ENCODE data around the gene PPIF.

PPIF gene

GRCh38 chr10:79308969-79309665, 38.2 kb upstream of the PPIF start:
- DNase-seq (ENCODE audit: low read depth), result no peak
- H3K4me3 ChIP-seq (ENCODE audit: low read depth, low read length), result no peak overlapping the region
- TF ChIP-seq, protein P1, sequence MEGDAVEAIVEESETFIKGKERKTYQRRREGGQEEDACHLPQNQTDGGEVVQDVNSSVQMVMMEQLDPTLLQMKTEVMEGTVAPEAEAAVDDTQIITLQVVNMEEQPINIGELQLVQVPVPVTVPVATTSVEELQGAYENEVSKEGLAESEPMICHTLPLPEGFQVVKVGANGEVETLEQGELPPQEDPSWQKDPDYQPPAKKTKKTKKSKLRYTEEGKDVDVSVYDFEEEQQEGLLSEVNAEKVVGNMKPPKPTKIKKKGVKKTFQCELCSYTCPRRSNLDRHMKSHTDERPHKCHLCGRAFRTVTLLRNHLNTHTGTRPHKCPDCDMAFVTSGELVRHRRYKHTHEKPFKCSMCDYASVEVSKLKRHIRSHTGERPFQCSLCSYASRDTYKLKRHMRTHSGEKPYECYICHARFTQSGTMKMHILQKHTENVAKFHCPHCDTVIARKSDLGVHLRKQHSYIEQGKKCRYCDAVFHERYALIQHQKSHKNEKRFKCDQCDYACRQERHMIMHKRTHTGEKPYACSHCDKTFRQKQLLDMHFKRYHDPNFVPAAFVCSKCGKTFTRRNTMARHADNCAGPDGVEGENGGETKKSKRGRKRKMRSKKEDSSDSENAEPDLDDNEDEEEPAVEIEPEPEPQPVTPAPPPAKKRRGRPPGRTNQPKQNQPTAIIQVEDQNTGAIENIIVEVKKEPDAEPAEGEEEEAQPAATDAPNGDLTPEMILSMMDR (conservative IDR thresholded peaks at IDR 0.05; ENCODE audit: low read depth, low read length), result no peak

- no peak overlapping the region for H3K4me3 ChIP-seq (ENCODE audit: low read depth, low read length)
- DNase-seq (ENCODE audit: low read depth), result no peak
- TF ChIP-seq, protein P1 (conservative IDR thresholded peaks at IDR 0.05; ENCODE audit: low read depth, low read length), result no peak
These were observed 36.9 kb upstream of the PPIF start for GRCh38 chr10:79310200-79310865.

DNA sequence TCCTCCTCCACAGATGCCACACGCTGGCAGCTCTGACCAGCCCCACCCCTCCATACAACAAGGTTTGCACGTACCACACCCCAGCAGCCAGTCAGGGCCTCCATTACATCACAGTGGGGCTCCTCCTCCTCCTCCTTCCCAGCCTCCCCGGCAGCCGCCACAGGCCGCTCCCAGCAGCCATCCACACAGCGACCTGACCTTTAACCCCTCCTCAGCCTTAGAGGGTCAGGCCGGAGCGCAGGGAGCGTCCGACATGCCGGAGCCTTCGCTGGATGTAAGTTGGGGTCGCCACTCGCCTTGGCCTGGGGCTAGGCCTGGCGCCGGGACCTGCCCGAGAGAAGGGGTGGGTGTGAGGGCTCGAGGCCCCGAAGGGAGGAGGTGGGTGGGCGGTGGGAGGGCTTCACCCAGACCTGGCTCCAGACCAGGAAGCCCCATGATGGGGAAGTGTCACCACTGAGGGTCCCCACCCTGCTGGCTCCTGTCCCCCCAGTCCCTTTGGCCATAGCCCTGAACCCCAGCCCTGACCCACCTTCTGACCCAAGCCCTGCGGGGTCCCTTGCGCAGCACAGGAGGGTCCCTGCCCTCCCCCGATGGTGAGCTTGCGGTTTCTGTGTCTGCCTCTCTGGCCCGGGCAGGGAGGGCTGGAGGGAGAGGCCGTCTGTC, 36.2 kb upstream of the PPIF start:
- TF ChIP-seq, protein P1 (conservative IDR thresholded peaks at IDR 0.05; ENCODE audit: low read depth, low read length), result no peak
- H3K4me3 ChIP-seq (ENCODE audit: low read depth, low read length), result no peak overlapping the region
- DNase-seq (ENCODE audit: low read depth), result no peak

GRCh38 chr10:79311581-79312407, 35.5 kb upstream of the PPIF start:
- no peak for DNase-seq (ENCODE audit: low read depth)
- TF ChIP-seq, protein P1 (conservative IDR thresholded peaks at IDR 0.05; ENCODE audit: low read depth, low read length), result no peak
- no peak overlapping the region for H3K4me3 ChIP-seq (ENCODE audit: low read depth, low read length)

DNA sequence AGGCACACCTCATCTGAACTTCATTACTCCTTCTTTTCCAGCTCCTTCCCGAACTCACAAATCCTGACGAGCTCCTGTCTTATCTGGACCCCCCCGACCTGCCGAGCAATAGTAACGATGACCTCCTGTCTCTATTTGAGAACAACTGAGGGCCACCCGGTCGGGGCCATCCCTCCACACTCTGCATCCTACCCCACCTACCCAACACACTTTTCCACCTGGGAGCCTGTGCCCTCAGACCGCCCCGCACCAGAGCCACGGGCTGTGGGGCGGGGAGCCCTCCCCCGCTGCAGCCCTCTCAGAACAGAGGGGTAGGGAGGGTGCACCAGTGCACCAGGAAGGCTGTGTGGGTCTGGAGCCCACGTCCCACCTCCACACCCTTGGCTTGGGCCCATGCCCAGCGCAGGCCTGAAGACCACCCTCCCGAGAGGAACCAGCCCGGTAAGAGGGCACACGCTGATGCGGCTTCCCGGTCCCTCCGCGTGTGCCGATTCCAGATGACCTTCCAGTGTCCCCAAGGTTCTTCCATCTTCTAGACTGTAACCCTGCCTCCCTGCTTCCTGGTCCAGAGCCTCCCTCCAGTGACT, 34.6 kb upstream of the PPIF start:
- no peak overlapping the region for H3K4me3 ChIP-seq (ENCODE audit: low read depth, low read length)
- no peak for DNase-seq (ENCODE audit: low read depth)
- TF ChIP-seq, protein P1 (conservative IDR thresholded peaks at IDR 0.05; ENCODE audit: low read depth, low read length), result no peak

- TF ChIP-seq, protein P1 (conservative IDR thresholded peaks at IDR 0.05; ENCODE audit: low read depth, low read length), result no peak
- no peak for DNase-seq (ENCODE audit: low read depth)
These were observed 33.9 kb upstream of the PPIF start for GRCh38 chr10:79313320-79313719.

More at GRCh38 chr10:79313320-79313719, 33.9 kb upstream of the PPIF start:
- H3K4me3 ChIP-seq (ENCODE audit: low read depth, low read length), result no peak overlapping the region

All from choroid plexus epithelial cell (primary cell).